Measurements from ENCODE around the gene OXNAD1.
"Not testable (repeated sequence)": the region's sequence is repeated elsewhere in the genome, so short reads cannot be mapped to it uniquely, and the experiment has no call there.

Gene OXNAD1

GRCh38 chr3:16304061-16305010, 39.3 kb downstream of the OXNAD1 start:
- DNase-seq (ENCODE audit: low spot score): no peak

- DNase-seq (ENCODE audit: low spot score): no peak
These were observed 40.1 kb downstream of the OXNAD1 start for GRCh38 chr3:16305111-16305541.

GRCh38 chr3:16307832-16308531, 43.0 kb downstream of the OXNAD1 start:
- no peak for DNase-seq (ENCODE audit: low spot score)

- DNase-seq (ENCODE audit: low spot score): no peak
These were observed 43.7 kb downstream of the OXNAD1 start for GRCh38 chr3:16308727-16309126.

- DNase-seq (ENCODE audit: low spot score): no peak
These were observed 44.5 kb downstream of the OXNAD1 start for GRCh38 chr3:16309558-16309957.

GRCh38 chr3:16310486-16310885, 45.5 kb downstream of the OXNAD1 start:
- not testable (repeated sequence) for DNase-seq (ENCODE audit: low spot score)

GRCh38 chr3:16311960-16312451, 47.0 kb downstream of the OXNAD1 start:
- no peak for DNase-seq (ENCODE audit: low spot score)

GRCh38 chr3:16313886-16314645, 49.1 kb downstream of the OXNAD1 start:
- no peak for DNase-seq (ENCODE audit: low spot score)

- no peak for DNase-seq (ENCODE audit: low spot score)
These were observed 50.6 kb downstream of the OXNAD1 start for GRCh38 chr3:16315623-16316022.

- DNase-seq (ENCODE audit: low spot score): no peak
These were observed 51.4 kb downstream of the OXNAD1 start for GRCh38 chr3:16316396-16316795.

- no peak for DNase-seq (ENCODE audit: low spot score)
These were observed 52.0 kb downstream of the OXNAD1 start for GRCh38 chr3:16316847-16317560.

- no peak for DNase-seq (ENCODE audit: low spot score)
These were observed 52.5 kb downstream of the OXNAD1 start for GRCh38 chr3:16317561-16317945.

- DNase-seq (ENCODE audit: low spot score): no peak
These were observed 53.2 kb downstream of the OXNAD1 start for GRCh38 chr3:16318176-16318575.

- DNase-seq (ENCODE audit: low spot score): no peak
These were observed 54.3 kb downstream of the OXNAD1 start for GRCh38 chr3:16319307-16319706.

GRCh38 chr3:16319723-16320122, 54.7 kb downstream of the OXNAD1 start:
- no peak for DNase-seq (ENCODE audit: low spot score)

GRCh38 chr3:16320711-16321110, 55.7 kb downstream of the OXNAD1 start:
- no peak for DNase-seq (ENCODE audit: low spot score)

- DNase-seq (ENCODE audit: low spot score): no peak
These were observed 57.2 kb downstream of the OXNAD1 start for GRCh38 chr3:16322189-16322588.

- no peak for DNase-seq (ENCODE audit: low spot score)
These were observed 58.7 kb downstream of the OXNAD1 start for GRCh38 chr3:16323737-16324136.

- no peak for DNase-seq (ENCODE audit: low spot score)
These were observed 60.8 kb downstream of the OXNAD1 start for GRCh38 chr3:16325850-16326249.

GRCh38 chr3:16326724-16327349, 61.8 kb downstream of the OXNAD1 start:
- no peak for DNase-seq (ENCODE audit: low spot score)

GRCh38 chr3:16328124-16328523, 63.1 kb downstream of the OXNAD1 start:
- DNase-seq (ENCODE audit: low spot score): no peak

All from pons (tissue), 1 donor.